Caco-2 (cell line): ENCODE data around the gene GNG10. TPM values are rescaled to one million over a fixed set of nuclear protein-coding genes. Genes with fewer than 3 reads are reported as not detected.
A peak's percentile ranks its signal among the peaks of the same experiment; 100 is the strongest.

Source experiments
- BruUV-seq: library from RNA; stranded (reverse); fragments of 400-500 nt; replicated peaks from 2 replicates; lab custom pipeline; 2021; lab: Mats Ljungman, UMichigan
- CTCF ChIA-PET: fragments of 300-600 bp; sonication (Branson Sonifier 250); formaldehyde crosslinking; loops from one replicate; lab custom pipeline; 2022; ENCODE audit warnings: antibody characterized with exemption; lab: Charles Lee
- POLR2A ChIA-PET: fragments of 300-600 bp; sonication (Branson Sonifier 250); formaldehyde crosslinking; loops from one replicate; lab custom pipeline; 2022; ENCODE audit warnings: antibody characterized with exemption; lab: Charles Lee
- DNase-seq, 2 experiments: peaks; one replicate each; pipeline versions ENCODE4 v3.0.0 to v3.0.0-alpha.2; 2020 to 2022
- H3K27me3 ChIP-seq: replicated peaks from 2 replicates; pipeline ENCODE4 v1.6.0; 2011; ENCODE audit warnings: low read length; ENCODE audit not compliant: control insufficient read depth, insufficient read depth
- H3K36me3 ChIP-seq: 2 replicates; pipeline ENCODE4 v1.5.1; 2011; ENCODE audit warnings: low read length; ENCODE audit not compliant: control insufficient read depth, insufficient read depth
- H3K4me1 ChIP-seq: fragments of 250-450 bp; sonication (Bioruptor Pico); 2 replicates; pipeline ENCODE4 v1.5.1; 2020; ENCODE audit warnings: mild to moderate bottlenecking
- H3K4me3 ChIP-seq: 2 replicates; pipeline ENCODE4 v1.5.1; 2011; ENCODE audit warnings: low read depth, mild to moderate bottlenecking, control low read depth, low read length
- H3K9me3 ChIP-seq: fragments of 250-450 bp; sonication (Bioruptor Pico); 2 replicates; pipeline ENCODE4 v1.5.1; 2020; ENCODE audit warnings: mild to moderate bottlenecking, moderate library complexity
- H3K27ac Mint-ChIP-seq: one replicate; pipeline ENCODE4 v1.8.0; 2022; ENCODE audit warnings: mixed read lengths; ENCODE audit not compliant: unreplicated experiment
- H3K27me3 Mint-ChIP-seq: one replicate; pipeline ENCODE4 v1.8.0; 2022; ENCODE audit warnings: mixed read lengths; ENCODE audit not compliant: insufficient read depth, unreplicated experiment
- H3K36me3 Mint-ChIP-seq: one replicate; pipeline ENCODE4 v1.8.0; 2022; ENCODE audit warnings: mild to moderate bottlenecking, mixed read lengths; ENCODE audit not compliant: insufficient read depth, unreplicated experiment
- H3K4me1 Mint-ChIP-seq: one replicate; pipeline ENCODE4 v1.8.0; 2022; ENCODE audit warnings: low read depth, mixed read lengths; ENCODE audit not compliant: unreplicated experiment
- H3K4me3 Mint-ChIP-seq: one replicate; pipeline ENCODE4 v1.8.0; 2022; ENCODE audit warnings: mild to moderate bottlenecking, moderate library complexity, mixed read lengths; ENCODE audit not compliant: unreplicated experiment
- H3K9me3 Mint-ChIP-seq: one replicate; pipeline ENCODE4 v1.8.0; 2022; ENCODE audit warnings: mixed read lengths; ENCODE audit not compliant: unreplicated experiment
- intact Hi-C: fragments of 100-400 bp; cut with micrococcal nuclease; formaldehyde crosslinking; loops from one replicate; pipeline ENCODE4 v1.10.0; 2022; ENCODE audit not compliant: unreplicated experiment
- total RNA-seq: library from RNA; stranded (reverse); gene quantifications from 2 replicates; pipeline ENCODE4 v1.2.3, GENCODE V29; 2022
- TF ChIP-seq, protein P1 (sequence below), 2 experiments: fragments of 200-600 bp in 1 of 2; IDR thresholded peaks; 1 replicate in 1 of 2; 2 replicates in 1 of 2; pipeline versions ENCODE4 v1.5.1 to v1.8.0; 2011 to 2022; ENCODE audit warnings: antibody characterized with exemption in 1 of 2, control low read depth in 1 of 2, inconsistent platforms in 1 of 2, low read depth in 1 of 2, low read length in 1 of 2, mild to moderate bottlenecking in 1 of 2, moderate library complexity in 1 of 2; ENCODE audit not compliant: insufficient read depth in 1 of 2, severe bottlenecking in 1 of 2, unreplicated experiment in 1 of 2

The GNG10 gene
- total RNA-seq, 1 experiment from 2014 or later, result 54.0 TPM

DNA sequence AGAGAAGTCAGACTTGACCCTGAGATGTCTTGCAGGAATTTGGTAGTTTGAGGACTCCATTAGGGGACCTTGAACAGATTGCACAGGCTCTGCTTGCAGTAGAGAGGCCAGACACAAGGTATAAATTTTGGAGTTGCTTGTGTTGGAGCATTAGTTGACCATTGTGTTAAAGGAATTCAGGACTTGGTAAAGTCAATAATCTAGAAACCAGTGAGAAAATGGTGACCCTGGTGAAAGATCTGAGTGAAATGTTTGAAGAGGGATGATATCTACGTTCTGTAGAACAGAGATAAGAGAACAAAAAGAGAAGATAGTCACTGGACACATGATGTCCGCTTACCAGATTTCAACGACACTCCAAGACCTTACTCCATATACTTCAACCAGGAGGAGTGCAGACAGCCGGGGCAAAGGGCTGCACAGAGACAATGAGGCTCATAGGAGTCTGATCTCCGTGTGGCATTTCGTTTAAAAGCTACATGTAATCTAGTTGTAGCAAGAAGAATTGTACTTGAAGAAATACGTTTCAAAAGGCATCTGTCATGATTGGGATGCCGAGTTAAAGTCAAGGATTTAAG, 17.1 kb upstream of the GNG10 start:
- intact Hi-C loops, result loop anchor here (2.0 kb wide), 1 partner anchor 19 kb away; no protein-coding TSS in a partner anchor
- peak overlapping the region; percentile 16 for H3K27ac Mint-ChIP-seq
- peak; percentile 47 to 53 for DNase-seq
- H3K27me3 ChIP-seq, result no peaks in the 10 kb centered on the region
- H3K9me3 ChIP-seq, result no peaks in the 10 kb centered on the region
- peak overlapping the region; percentile 37 for H3K4me3 Mint-ChIP-seq
- no peaks in the 10 kb centered on the region; the same call in 1 of the 2 replicates for H3K36me3 ChIP-seq
- H3K36me3 Mint-ChIP-seq, result peaks cover 28% of the 10 kb centered on the region
- no peak overlapping the region for H3K4me3 ChIP-seq
- ChIA-PET POLR2A (interaction anchor here (0.6 kb wide), 1 partner anchor 19 kb away, joined by 3 read pairs; no protein-coding TSS in a partner anchor), CTCF (no interaction called here)
- TF ChIP-seq, protein P1, sequence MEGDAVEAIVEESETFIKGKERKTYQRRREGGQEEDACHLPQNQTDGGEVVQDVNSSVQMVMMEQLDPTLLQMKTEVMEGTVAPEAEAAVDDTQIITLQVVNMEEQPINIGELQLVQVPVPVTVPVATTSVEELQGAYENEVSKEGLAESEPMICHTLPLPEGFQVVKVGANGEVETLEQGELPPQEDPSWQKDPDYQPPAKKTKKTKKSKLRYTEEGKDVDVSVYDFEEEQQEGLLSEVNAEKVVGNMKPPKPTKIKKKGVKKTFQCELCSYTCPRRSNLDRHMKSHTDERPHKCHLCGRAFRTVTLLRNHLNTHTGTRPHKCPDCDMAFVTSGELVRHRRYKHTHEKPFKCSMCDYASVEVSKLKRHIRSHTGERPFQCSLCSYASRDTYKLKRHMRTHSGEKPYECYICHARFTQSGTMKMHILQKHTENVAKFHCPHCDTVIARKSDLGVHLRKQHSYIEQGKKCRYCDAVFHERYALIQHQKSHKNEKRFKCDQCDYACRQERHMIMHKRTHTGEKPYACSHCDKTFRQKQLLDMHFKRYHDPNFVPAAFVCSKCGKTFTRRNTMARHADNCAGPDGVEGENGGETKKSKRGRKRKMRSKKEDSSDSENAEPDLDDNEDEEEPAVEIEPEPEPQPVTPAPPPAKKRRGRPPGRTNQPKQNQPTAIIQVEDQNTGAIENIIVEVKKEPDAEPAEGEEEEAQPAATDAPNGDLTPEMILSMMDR (IDR thresholded peaks at IDR 0.05; ENCODE audit: insufficient read depth in 1 of 2, low read depth in 1 of 2, low read length in 1 of 2, severe bottlenecking in 1 of 2, unreplicated experiment in 1 of 2), result no peak
- H3K9me3 Mint-ChIP-seq, result no peaks in the 10 kb centered on the region
- no TSS peak for BruUV-seq
- H3K4me1 ChIP-seq, result peaks cover 36% of the 10 kb centered on the region
- no peaks in the 10 kb centered on the region for H3K27me3 Mint-ChIP-seq
- peaks cover 16% of the 10 kb centered on the region for H3K4me1 Mint-ChIP-seq

DNA sequence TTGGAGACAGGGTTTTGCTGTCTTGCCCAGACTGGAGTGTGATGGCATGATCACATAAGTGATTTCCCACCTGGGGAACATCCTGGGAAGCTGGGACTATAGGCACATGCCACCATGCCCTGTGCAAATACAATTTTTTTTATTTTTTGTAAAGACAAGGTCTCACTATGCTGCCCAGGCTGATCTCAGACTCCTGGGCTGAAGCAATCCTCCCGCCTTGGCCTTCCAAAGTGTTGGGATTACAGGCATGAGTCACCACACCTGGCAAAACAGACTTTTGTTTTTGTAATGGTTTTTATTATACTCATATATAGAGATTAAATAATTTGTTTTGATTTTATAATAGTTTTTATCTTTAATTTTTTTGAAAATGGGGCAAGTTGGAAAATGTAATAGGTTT, 15.6 kb upstream of the GNG10 start:
- CTCF ChIA-PET, result no interaction called here
- H3K27me3 Mint-ChIP-seq, result no peaks in the 10 kb centered on the region
- Histone ChIP-seq H3K4me3 (no peak overlapping the region), H3K9me3 (no peaks in the 10 kb centered on the region), H3K4me1 (peaks cover 36% of the 10 kb centered on the region), H3K36me3 (no peaks in the 10 kb centered on the region; the same call in 1 of the 2 replicates), H3K27me3 (no peaks in the 10 kb centered on the region)
- intact Hi-C loops, result loop anchor here (2.0 kb wide), 1 partner anchor 17 kb away; no protein-coding TSS in a partner anchor
- DNase-seq, result no peak
- TF ChIP-seq, protein P1 (IDR thresholded peaks at IDR 0.05; ENCODE audit: insufficient read depth in 1 of 2, low read depth in 1 of 2, low read length in 1 of 2, severe bottlenecking in 1 of 2, unreplicated experiment in 1 of 2), result no peak
- H3K9me3 Mint-ChIP-seq, result no peaks in the 10 kb centered on the region
- peaks cover 16% of the 10 kb centered on the region for H3K4me1 Mint-ChIP-seq
- BruUV-seq, result no TSS peak
- H3K4me3 Mint-ChIP-seq, result no peak overlapping the region
- H3K27ac Mint-ChIP-seq, result no peak overlapping the region
- H3K36me3 Mint-ChIP-seq, result peaks cover 39% of the 10 kb centered on the region
- POLR2A ChIA-PET, result no interaction called here

DNA sequence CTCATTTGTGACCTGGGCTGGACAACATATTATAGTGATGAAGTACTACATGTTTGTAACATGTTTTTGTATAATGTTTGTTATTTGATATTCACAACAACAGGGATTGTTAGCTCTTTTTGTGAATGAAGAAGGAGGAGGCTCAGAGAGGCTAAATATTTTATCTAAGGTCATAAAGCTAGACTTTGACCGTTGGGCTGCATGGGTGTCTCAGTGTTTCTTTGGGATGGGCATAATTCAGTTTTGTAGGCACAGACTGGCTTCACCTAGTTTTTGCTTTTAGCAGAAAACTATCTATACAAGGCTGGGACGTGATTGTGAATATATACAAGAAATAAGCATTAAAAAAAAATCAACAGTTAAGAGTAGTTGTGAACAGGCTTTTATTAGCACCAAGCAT, 15.0 kb upstream of the GNG10 start:
- no peaks in the 10 kb centered on the region for H3K9me3 ChIP-seq
- POLR2A ChIA-PET, result no interaction called here

More for the DNA sequence above, 15.0 kb upstream of the GNG10 start:
- Mint-ChIP-seq H3K4me3 (no peak overlapping the region), H3K27ac (no peak overlapping the region), H3K9me3 (no peaks in the 10 kb centered on the region), H3K36me3 (peaks cover 42% of the 10 kb centered on the region), H3K4me1 (peaks cover 16% of the 10 kb centered on the region), H3K27me3 (no peaks in the 10 kb centered on the region)
- H3K4me1 ChIP-seq, result peaks cover 36% of the 10 kb centered on the region
- CTCF ChIA-PET, result no interaction called here
- H3K4me3 ChIP-seq, result no peak overlapping the region
- no TSS peak for BruUV-seq
- intact Hi-C loops, result no loop called here
- no peak for DNase-seq
- H3K27me3 ChIP-seq, result no peaks in the 10 kb centered on the region
- H3K36me3 ChIP-seq, result no peaks in the 10 kb centered on the region; the same call in 1 of the 2 replicates
- TF ChIP-seq, protein P1 (IDR thresholded peaks at IDR 0.05; ENCODE audit: insufficient read depth in 1 of 2, low read depth in 1 of 2, low read length in 1 of 2, severe bottlenecking in 1 of 2, unreplicated experiment in 1 of 2), result no peak
